Measurements from ENCODE around the gene LCK. TPM values are rescaled to one million over a fixed set of nuclear protein-coding genes. Genes with fewer than 3 reads are reported as not detected.

The LCK gene
- total RNA-seq, 1 experiment from 2014 or later: 37.6 TPM

DNA sequence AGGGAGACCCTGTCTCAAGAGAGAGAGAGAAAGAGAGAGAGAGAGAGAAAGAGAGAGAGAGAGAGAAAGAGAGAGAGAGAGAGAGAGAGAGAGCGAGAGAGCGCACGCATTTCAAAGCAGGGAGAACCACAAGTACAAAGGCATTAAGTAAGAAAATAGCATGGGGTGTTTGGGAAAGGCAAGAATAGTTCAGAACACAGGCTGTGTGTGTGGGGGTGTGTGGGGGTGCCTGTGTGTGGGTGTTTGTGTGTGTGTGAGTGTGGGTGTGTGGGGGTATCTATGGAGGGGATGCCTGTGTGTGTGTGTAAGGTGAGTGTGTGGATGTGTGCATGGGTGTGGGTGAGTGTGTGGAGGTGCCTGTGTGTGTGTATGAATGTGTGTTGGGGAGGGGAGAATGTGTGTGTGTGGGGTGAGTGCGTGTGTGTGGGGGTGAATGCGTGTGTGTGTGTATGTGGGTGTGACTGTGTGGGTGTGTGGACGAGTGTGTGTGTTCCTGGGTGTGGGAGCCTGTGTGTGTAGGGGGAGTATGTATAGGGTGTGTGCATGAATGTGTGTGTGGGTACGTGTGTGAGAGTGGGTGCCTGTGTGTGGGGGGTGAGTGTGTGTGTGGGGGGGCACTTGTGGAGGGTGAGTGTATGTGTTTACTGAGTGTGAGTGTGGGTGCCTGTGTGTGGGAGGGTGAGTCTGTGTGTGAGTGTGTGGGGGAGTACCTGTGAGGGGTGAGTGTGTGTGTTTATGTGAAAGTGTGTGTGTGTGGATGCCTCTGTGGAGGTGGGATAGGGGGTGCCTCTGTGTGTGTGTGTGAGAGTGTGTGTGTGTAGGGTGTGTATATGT, 21.7 kb downstream of the LCK start:
- DNase-seq: no peak
- Histone ChIP-seq H3K79me2 (ENCODE audit: insufficient read depth, low read length) (no peaks in the 10 kb centered on the region), H3K18ac (ENCODE audit: insufficient read length, low read depth, low read length) (no peak overlapping the region), H4K8ac (replicated peaks; ENCODE audit: insufficient read length, low read depth, low read length) (no peak overlapping the region), H3K27ac (ENCODE audit: insufficient read length, low read depth, low read length) (no peak overlapping the region), H2AFZ (ENCODE audit: low read length) (no peak overlapping the region), H3K79me1 (ENCODE audit: insufficient read depth, low read depth, low read length, poor library complexity, severe bottlenecking) (no peaks in the 10 kb centered on the region), H4K5ac (ENCODE audit: insufficient read length, low read depth, low read length) (no peak overlapping the region), H3K9me3 (ENCODE audit: control insufficient read depth, low read depth, low read length) (no peaks in the 10 kb centered on the region), H2BK20ac (ENCODE audit: low read depth, low read length, poor library complexity, severe bottlenecking) (no peak overlapping the region), H3K23ac (ENCODE audit: insufficient read length, low read depth, low read length) (no peak overlapping the region), H2BK5ac (ENCODE audit: insufficient read length, low read length) (no peak overlapping the region), H3K23me2 (ENCODE audit: insufficient read length, low read depth, low read length, poor library complexity, severe bottlenecking) (peaks cover 12% of the 10 kb centered on the region), H3K4me1 (ENCODE audit: insufficient read depth, low read length) (peaks cover 6% of the 10 kb centered on the region; the same call in 1 of the 2 replicates), H4K20me1 (ENCODE audit: control insufficient read depth, insufficient read depth, insufficient read length) (no peaks in the 10 kb centered on the region), H3T11ph (ENCODE audit: low read length) (no peak overlapping the region), H3K4me2 (ENCODE audit: insufficient read depth, insufficient read length, low read length) (no peak overlapping the region), H3K9ac (ENCODE audit: extremely low read depth, insufficient read length, low read length) (no peak overlapping the region), H2AK5ac (ENCODE audit: insufficient read length, low read length) (no peak overlapping the region), H2BK15ac (ENCODE audit: low read depth, low read length) (no peak overlapping the region), H3K56ac (ENCODE audit: insufficient read length, low read depth, low read length) (no peak overlapping the region), H3K14ac (ENCODE audit: insufficient read depth, low read length) (no peak overlapping the region), H3K27me3 (ENCODE audit: insufficient read depth, low read length) (no peaks in the 10 kb centered on the region), H2BK120ac (ENCODE audit: low read depth, low read length, poor library complexity, severe bottlenecking) (no peak overlapping the region), H4K91ac (ENCODE audit: insufficient read length, low read depth, low read length) (no peak overlapping the region), H3K4ac (ENCODE audit: low read depth, low read length) (no peak overlapping the region), H2BK12ac (ENCODE audit: insufficient read length, low read depth, low read length) (no peak overlapping the region)
- no peak for TF ChIP-seq CTCF (conservative IDR thresholded peaks at IDR 0.05)
- no peaks in the 10 kb centered on the region; the same call in 1 of the 2 replicates for H3K27me3 Mint-ChIP-seq (ENCODE audit: low read depth)
- peaks cover 31 to 42% of the 10 kb centered on the region in 2 experiments for H3K4me1 Mint-ChIP-seq
- H3K9me3 Mint-ChIP-seq: no peaks in the 10 kb centered on the region
- peak overlapping the region; percentile 22 to 95 (median 92); a peak in 4 of 7 replicates for H3K27ac Mint-ChIP-seq
- peaks cover 4 to 7% (median 5%) of the 10 kb centered on the region in 3 experiments; a peak in 5 of 7 replicates for H3K36me3 Mint-ChIP-seq (ENCODE audit: insufficient read depth in 1 of 3, low read depth in 3 of 3)
- WGBS (ENCODE audit: extremely low coverage, insufficient read length, low lambda C conversion rate): 100% methylated on average over 2 of the region's 7 CpGs
- peak overlapping the region; percentile 2 to 81; a peak in 4 of 5 replicates for H3K4me3 Mint-ChIP-seq

Measured in H9 (cell line).